ENCODE data around the gene CMTM8.

The CMTM8 gene

DNA sequence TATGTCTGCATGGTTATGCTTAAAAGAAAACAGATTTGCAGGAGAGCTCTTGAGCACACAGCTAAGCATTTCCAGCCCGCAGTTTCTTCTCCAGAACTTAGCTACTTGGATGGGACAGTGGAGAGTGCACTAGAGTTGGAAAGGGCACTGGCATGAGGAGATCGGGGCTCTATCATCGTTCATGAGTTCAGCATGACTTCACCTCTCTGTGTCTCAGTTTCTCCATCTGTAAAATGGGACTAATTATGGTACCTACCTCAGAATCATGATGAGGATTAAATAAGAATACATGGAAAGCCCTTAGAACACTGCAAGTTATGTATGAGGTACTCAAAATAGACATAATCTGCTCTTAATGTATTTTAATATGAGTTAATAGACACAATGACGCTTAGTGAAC lies 69.9 kb downstream of the CMTM8 start:
- DNase-seq (ENCODE audit: low read depth): no peak

DNA sequence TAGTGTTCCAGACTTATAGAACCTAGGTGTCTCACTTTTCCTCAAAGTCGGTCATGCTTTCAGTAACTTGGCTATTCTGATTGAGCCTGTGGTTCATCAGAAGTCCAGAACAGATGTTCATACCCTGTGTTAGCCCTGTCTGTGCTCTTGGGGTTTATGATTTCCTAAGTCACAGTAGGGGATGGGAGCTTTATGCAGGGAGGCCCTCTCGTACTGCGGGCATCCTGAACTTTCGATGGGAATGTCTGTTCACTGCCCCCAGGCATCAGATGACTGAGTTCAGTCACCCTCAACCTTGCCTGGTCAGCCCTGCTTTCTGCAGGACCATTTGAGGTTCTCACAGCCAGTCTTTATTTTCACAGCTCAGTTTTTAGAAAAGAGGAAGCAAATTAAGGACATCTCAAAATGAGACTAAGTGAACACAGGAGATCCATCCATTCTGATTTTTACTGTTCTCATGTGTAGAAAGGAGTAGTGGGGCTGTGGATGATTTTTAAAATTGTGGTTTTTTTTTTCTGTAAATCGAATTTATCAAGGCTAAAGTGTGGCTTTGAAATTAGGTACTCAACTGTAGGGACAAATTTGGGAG lies 71.3 kb downstream of the CMTM8 start:
- DNase-seq (ENCODE audit: low read depth): no peak

DNA sequence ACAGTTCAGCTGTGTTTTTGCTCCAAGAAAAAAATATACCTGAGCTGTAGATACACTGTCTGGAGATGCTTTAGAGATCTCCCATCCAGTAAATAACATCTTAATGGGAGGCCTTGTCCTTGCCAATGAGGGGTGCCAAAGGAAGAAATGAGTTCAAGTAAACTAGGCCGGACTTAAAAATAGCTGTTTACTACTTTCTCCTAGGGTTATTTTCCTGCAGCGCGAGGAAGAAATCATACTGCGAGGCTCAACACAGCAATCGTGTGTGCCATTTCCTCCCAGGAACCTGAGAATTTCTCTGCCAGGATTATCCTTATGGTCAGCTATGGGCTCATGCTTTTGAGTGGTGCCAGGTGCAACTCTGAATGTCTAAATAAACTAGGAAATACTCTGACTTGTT lies 71.9 kb downstream of the CMTM8 start:
- DNase-seq (ENCODE audit: low read depth): no peak

DNA sequence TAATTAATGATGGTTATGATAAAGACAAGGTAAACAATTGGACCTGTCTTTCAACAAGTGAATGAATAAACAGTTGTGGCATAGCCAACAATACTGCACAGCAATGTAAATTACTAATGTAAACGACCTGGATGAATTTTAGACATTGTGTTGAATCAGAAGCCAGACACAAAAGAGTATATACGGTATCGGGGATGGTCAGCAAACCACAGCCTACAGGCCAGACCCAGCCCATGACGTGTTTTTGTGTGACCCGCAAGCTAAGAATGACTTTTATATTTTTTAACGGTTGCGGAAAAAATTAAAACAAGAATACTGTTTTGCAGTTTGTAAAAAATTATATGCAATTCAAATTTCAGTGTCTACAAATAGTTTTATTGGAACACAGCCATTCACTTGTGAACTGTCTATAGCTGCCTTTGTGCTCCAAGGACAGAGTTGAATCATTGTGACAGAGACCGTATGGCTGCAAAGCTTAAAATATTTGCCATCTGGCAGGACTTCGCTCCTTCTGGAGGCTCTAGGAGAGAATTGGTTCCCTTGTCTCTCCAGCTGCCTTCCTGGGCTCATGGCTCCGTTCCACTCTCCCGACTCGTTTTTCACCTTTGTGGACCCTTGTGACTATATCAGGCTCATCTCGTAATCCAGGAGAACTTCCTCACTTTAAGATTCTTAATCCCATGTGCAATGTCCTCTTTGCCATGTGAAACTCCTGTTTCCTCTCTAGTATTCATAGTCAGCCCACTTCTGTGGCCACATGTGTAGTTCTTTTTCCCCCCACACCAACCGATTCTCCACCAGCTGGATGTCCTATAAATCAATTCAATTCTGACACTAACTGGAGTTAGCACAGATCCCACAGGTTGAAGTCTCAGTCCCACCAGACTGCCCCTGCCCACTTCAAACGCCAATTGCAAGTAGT lies 72.7 kb downstream of the CMTM8 start:
- DNase-seq (ENCODE audit: low read depth): no peak

DNA sequence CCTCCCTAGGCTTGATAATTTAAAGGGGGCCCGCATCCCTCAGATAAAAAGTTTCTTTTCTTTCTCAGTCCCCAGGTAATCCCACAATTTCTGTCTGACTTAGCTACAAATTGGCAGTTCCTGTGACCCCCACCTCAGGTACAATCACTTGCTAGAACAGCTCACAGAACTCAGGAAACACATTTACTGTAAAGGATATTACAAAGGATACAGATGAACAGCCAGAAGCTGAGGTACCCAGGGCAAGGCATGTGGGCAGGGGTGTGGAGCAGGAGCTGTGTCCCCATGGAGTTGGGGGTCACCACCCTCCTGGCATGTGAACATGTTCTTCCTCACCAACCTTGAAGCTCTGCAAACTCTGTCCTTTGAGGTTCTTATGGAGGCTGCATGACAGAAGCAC lies 73.8 kb downstream of the CMTM8 start:
- no peak for DNase-seq (ENCODE audit: low read depth)

DNA sequence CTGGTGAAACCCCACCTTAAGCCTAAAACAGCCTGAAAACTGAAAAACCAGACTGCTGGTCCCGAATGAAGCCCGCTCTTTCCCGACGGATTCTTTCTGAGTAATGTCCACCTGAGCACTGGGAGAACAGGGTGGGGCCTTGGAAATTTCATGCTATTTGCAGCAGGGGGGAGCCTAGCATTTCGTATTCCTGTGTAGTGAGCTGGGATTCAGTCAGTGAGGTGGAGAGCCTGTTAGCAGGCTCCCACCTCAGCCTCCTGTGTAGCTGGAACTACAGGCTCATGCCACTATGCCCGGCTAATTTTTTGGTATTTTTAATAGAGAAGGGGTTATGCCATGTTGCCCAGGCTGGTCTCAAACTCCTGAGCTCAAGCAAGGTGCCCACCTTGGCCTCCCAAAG lies 74.7 kb downstream of the CMTM8 start:
- DNase-seq (ENCODE audit: low read depth): no peak

DNA sequence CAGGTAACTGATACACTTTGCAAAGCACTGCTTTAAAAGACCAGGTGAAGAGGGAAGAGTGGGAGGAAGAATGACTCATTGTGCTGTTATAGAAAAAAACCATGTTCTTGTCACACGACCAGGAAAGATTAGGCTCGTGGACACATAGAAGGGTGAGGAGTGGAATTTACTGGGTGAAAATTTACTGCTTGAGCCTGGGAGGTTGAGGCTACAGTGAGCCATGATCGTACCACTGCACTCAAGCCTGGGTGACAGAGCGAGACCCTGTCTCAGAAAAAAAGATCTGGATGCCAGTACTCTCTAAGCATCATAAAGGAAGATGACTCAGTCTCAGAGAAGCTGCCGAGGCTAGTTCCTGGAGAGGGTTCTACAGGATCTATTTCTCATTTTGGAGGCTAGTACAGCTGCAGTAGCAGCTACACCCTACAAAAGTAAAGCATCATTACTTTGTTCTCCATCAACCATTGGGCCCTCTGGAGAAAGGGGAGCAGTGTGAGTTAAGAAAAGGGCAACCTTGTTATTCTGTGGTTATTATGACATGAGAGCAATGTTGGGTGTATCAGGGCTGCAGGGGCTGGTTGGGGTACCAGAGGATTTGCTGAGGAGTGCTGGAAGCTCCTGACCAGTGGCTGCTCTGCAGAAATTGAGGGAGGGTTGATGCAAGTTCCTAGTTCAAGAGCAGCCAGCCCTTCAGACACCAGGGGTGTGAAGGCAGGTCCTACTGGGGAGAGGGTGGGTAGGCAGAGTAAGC lies 75.4 kb downstream of the CMTM8 start:
- DNase-seq (ENCODE audit: low read depth): peak; percentile 33

DNA sequence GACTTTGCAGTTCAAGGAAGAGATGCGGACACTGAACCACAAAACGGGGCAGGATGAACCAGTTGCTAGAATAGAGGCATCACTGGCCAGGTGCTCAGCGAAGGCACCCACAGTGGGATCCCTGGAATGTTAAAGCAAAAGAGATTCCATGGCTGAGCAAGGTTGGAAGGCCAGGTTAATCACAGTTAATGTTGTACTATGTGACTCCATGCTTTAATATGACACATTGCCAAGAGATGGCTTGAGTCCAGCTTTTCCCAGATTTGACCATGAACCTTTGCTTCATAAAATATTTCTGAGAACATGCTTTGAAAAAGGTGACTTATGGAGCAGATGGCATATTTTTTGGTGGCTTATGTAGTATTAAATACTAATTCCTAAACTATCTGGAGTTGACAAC lies 77.0 kb downstream of the CMTM8 start:
- DNase-seq (ENCODE audit: low read depth): no peak

DNA sequence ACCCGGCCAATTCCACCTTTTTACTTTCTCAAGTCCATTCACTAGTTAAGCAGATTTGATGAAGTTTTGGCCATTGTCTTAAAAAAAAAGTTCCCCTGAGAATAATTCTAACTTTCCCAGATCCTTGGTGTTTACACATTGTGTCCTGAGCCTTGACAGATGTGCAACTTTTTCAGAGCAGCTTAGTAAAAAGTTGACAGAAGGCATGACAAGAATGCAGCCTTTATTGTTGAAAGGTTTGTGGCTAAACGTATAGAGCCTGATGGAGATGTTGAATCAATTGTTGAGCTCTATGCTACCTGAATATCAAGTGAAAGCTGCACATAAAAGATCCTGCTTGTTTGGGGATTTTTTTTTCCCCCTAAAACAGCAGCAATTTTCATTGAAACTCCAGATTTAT lies 77.8 kb downstream of the CMTM8 start:
- DNase-seq (ENCODE audit: low read depth): no peak

DNA sequence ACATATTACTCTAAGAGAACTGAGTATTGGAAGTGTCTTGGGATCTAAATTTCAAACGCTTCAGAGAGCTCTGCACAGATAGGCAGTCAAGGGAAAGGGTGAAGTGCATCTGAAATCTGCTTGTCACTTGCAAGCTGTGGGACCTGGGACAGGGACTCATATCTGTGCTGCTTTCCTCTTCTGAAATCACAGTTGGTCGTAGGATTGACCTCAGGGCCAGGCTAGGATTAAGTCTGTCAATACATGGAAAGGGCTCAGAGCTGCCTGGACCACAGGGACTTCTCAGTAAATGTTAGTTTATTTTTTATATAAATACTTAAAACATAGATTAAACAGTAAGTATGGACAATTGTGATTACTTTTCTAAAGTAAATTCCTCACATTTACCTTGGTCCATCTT lies 78.5 kb downstream of the CMTM8 start:
- DNase-seq (ENCODE audit: low read depth): no peak

DNA sequence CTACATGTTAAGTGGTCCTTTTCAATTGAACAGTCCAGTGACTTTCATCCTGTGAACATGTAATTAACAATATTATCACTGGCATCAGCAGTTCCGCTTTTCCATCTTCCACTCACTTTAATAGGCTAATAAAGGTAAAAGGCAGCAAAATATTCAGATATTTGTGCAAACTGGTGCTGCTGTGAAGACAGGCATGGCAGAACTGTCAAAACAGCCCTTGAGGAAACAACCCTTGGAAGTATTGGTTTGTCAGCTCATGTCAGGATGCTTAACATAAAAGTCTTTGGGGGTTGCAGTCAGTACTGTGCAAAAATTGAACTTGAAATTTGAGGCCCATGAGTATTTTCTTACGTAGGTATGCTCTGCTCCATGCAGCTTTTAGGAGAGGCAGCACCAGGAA lies 81.1 kb downstream of the CMTM8 start:
- no peak for DNase-seq (ENCODE audit: low read depth)

DNA sequence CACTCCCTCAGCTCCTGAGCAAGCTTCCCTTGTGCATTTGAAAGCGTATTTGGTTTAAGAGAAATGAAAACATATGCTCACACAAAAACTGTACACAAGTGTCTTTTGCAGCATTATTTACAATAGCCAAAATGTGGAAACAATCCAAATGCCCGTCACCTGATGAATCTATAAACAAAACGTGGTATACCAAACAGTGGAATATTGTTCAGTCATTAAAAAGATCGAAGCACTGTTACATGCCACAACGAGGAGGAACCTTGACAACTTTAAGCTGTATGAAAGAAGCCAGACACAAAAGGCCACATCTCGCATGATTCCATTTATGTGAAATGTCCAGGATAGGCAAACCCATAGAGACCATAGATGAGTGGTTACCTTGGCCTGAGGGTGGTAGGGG lies 81.6 kb downstream of the CMTM8 start:
- no peak for DNase-seq (ENCODE audit: low read depth)

DNA sequence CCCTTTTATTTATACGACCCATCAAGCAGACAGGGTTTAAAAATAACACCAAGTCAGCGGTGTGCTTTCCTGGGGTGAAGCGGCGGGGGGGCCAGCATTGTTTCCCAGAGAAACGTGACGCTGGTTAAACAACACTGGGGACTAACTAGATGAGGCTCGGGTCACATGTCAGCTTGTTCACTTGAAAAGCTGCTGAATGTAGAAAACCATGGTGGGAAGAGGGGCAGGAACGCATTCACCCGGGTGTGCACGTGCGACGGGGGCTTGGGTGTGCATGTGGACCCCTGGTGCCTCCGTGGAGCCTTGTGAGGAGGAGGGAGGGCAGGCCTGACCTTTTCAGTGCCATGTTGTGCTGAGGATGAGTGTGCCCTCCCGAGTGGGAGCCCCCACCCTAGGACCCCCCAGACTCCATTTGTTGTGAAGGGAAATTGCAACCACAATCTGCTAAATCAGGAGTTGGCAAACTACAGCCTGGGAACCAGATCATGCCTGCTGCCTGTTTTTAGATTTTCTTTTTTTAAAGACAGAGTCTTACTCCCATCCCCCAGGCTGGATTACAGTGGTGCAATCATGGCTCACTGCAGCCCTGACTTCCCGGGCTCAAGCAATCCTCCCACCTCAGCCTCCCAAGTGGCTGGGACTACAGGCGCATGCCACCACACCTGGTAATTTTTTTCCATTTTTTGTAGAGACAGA lies 82.8 kb downstream of the CMTM8 start:
- no peak for DNase-seq (ENCODE audit: low read depth)

DNA sequence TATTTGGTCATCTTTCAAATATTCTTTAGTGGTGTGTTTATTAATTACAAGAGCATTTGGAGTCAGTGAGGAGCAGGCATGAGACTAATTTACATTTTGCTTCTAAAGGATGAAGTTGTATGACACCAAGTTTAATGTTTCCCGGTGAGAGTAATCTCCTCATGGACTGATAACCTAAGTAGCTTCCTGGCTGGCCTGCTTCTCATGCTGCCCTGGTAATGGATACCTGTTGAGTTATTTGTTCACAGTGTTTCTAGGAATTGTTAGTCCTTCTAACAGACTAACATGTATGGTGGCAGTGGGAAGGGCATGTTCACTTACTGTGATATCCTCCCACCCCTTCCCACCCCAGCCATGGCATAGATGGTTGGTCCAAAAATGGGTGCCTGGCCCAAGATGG lies 83.8 kb downstream of the CMTM8 start:
- DNase-seq (ENCODE audit: low read depth): no peak

DNA sequence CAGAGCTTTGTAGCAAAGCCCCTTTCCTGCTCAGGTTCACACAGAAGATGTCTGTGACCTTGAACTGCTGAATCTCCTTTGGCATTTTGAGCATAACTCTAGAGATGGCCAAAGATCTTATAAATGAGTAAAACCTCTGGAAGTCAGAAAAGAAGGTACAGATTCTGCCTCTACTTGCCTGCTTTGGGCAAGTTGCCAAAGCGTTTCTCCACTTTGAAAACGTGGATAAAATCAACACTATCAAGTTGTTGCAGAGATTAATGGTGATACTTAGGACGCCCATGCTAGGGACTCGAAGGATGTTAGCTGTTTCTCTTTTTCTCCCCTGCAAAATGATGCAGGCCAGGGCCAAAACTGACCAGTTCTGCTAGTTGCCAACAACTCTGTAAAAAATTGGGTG lies 85.1 kb downstream of the CMTM8 start:
- no peak for DNase-seq (ENCODE audit: low read depth)

DNA sequence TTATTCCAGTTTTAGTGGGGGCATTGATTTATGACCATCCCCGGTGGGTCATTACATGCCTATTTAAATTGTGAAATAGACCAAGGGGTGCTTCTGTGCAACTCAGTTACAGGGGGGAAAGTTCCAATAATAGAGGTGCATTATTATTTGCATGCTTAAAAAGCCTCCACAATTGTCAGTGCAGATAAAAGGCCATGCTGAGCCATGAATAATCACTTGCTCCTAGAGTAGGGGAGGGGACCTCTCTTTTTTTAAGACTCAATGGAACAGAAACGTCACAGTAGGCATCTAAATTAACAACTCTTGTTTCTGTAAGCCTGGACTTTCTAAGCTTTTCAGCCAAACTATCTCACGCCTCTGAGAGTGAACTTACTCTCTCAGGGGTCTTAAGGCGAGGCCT lies 86.7 kb downstream of the CMTM8 start:
- no peak for DNase-seq (ENCODE audit: low read depth)

DNA sequence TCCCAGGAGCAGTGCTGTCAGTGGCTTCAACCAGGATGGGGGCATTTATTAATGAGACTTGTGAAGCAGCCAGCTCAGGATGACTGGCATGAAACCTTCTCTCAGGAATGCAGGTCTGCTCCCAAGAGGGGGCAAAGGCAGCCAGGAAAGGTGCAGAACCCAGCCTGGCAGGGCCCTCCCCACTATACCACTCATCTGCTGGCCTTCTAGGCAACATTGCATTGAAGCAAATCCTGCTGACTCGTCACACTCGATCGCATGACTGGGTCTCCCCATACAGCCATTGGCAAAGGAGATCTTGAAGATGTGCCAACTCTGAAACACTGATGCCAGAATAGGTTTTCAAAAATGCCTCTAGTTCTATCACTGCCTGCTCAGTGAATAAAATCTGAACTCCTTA lies 87.4 kb downstream of the CMTM8 start:
- DNase-seq (ENCODE audit: low read depth): no peak

DNA sequence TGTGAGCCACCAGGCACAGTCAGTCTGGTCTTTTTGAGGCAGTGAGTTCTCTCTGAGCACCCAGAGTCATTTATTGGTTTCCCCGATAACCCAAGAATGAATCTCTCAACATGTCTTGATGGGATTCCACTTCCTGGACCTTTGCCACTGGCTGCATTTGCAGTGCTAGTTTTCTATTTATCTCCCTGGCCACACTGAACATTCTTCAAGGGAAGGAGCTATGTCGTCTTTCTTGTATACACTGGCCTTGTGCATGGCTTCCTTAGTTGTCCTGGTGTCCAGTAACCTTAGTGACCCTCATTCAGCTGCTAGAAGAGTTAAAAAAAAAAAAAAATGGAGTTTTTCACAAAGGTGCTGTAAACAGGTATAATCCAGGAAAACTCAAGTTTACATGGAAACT lies 88.3 kb downstream of the CMTM8 start:
- DNase-seq (ENCODE audit: low read depth): no peak

DNA sequence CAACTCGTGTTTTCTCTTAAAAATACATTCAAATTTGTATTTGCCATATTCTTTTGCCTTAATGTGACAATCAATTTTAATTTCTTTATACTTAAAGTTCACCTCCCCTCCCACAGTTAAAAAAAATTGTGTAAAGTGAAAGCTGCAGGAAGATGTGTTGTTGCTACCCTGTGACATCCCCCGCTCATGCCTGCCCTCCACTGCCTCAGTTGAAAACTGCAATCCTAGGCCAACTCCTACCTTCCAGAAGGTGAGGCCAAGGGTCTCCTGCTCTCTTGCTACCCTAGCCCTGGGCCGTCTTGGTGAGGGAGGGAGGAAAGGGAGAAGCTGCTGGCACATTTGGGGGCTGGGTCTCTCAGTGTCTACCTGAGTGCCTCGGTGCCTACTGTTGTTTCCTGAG lies 96.2 kb downstream of the CMTM8 start:
- no peak for DNase-seq (ENCODE audit: low read depth)

DNA sequence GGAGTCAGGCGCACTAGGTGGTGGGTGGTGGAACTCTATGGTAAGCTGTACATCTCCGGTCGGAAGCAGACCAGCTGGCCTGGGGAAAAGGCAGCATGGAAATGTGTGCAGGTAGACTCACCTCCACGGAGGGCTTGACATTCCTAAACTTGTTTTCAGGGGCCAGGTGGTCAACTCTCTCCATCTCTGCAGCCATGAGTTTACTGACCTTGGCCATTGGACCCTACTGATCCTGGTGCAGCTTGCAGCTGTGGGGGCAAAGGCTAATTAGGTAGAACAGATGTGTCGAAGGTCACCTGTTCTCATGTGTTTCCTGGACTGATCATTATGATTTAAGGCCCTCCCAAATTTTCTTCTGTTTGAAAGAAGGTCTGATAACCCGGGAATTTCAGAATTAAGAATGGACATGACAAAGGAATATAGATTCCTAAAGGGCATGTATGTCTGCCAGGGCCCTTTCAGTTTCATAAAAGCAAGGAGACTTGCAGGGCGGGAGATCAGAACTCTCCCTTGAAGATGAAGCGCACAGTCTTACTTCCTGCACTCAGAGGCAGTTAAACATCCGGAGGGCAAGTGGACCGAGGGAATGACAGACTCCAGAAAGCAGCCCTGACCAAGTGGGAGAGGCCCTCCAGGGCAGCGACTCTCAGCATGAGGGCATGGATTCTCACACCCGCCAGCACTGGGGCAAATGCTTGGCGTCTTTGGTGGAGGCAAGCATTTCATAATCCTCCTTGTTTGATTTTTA lies 97.1 kb downstream of the CMTM8 start:
- no peak for DNase-seq (ENCODE audit: low read depth)

DNA sequence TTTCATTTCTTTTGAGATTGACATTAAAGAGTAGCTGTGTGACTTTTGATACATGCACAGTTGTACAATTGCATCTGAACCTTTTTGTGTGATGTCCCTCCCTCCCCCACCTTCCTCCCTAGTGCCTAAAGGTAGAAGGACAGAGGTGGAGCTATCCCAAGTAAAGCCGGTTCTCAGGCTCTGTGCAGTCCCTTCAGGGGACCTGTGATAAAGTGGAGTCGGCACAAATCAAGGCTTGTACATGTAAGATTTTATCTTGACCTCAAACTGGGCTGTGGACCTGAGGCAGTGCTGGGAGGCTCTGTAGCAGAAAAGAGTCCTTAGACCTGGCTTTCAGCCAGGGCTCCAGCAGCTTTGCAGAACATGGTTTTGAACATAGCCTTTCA lies 97.6 kb downstream of the CMTM8 start:
- no peak for DNase-seq (ENCODE audit: low read depth)

DNA sequence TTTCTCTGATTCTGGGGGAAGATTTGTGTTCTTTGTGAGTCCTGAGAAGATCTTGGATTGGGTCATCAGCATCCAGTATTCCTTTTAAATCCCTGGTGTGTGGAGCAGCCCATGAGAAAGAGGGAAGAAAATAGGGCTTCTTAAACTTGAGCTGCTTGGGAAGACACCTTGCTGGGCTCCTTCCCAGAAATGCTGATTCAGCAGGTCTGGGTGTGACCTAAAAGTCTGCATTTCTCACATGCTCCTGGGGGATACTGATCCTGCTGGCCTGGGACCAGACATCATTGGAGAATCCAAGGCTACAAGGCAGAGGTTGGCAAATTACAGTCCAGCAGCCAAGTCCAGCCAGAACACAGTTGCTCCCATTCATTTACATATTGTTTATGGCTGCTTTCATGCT lies 99.0 kb downstream of the CMTM8 start:
- DNase-seq (ENCODE audit: low read depth): no peak
